HG03095 (cell line): ENCODE measurements around the gene SAMD4A.

Experiments
- ATAC-seq: cut with Tn5 transposase; IDR thresholded peaks from one replicate; pipeline ENCODE4 v1.9.1; 2021; ENCODE audit warnings: moderate library complexity; ENCODE audit not compliant: unreplicated experiment

The SAMD4A gene

GRCh38 chr14:54815016-54815415 lies 248.1 kb downstream of the SAMD4A start:
- ATAC-seq: no peak

GRCh38 chr14:54815515-54815914 lies 248.6 kb downstream of the SAMD4A start:
- ATAC-seq: no peak

- ATAC-seq: no peak
Measured at GRCh38 chr14:54816450-54816849, 249.5 kb downstream of the SAMD4A start.

GRCh38 chr14:54817506-54817905 lies 250.6 kb downstream of the SAMD4A start:
- ATAC-seq: no peak

GRCh38 chr14:54818201-54819133 lies 251.5 kb downstream of the SAMD4A start:
- ATAC-seq: no peak

GRCh38 chr14:54822685-54823084 lies 255.8 kb downstream of the SAMD4A start:
- ATAC-seq: no peak

- ATAC-seq: no peak
Measured at GRCh38 chr14:54823757-54824549, 257.0 kb downstream of the SAMD4A start.

- ATAC-seq: no peak
Measured at GRCh38 chr14:54828037-54828436, 261.1 kb downstream of the SAMD4A start.

GRCh38 chr14:54829486-54830224 lies 262.7 kb downstream of the SAMD4A start:
- ATAC-seq: no peak

GRCh38 chr14:54830650-54831049 lies 263.7 kb downstream of the SAMD4A start:
- ATAC-seq: no peak

- ATAC-seq: no peak
Measured at GRCh38 chr14:54834081-54834480, 267.2 kb downstream of the SAMD4A start.

GRCh38 chr14:54834727-54835126 lies 267.8 kb downstream of the SAMD4A start:
- no peak for ATAC-seq

- ATAC-seq: no peak
Measured at GRCh38 chr14:54836231-54836630, 269.3 kb downstream of the SAMD4A start.

GRCh38 chr14:54837508-54838149 lies 270.7 kb downstream of the SAMD4A start:
- ATAC-seq: no peak

GRCh38 chr14:54838931-54839512 lies 272.1 kb downstream of the SAMD4A start:
- no peak for ATAC-seq

GRCh38 chr14:54839701-54840119 lies 272.8 kb downstream of the SAMD4A start:
- ATAC-seq: no peak

GRCh38 chr14:54840336-54840735 lies 273.4 kb downstream of the SAMD4A start:
- ATAC-seq: no peak

- no peak for ATAC-seq
Measured at GRCh38 chr14:54840798-54841197, 273.9 kb downstream of the SAMD4A start.
